Keratinocyte (primary cell): ENCODE measurements around the gene C4B. TPM values are rescaled to one million over a fixed set of nuclear protein-coding genes. Genes with fewer than 3 reads are reported as not detected.

Source experiments
- DNase-seq: peaks from one replicate; pipeline ENCODE4 v3.0.0-alpha.2; 2011; ENCODE audit warnings: low read depth, missing footprints, low spot score
- FAIRE-seq: peaks from 2 replicates; lab custom pipeline; 2011; peaks lifted over from hg19 to GRCh38; lab: Jason Lieb, UNC
- H2AFZ ChIP-seq: 2 replicates; pipeline ENCODE4 v1.6.0; 2012; ENCODE audit warnings: low read length, control low read depth, inconsistent platforms; ENCODE audit not compliant: control insufficient read depth
- H3K27ac ChIP-seq: 2 replicates; pipeline ENCODE4 v1.5.1; 2011; ENCODE audit warnings: low read length; ENCODE audit not compliant: control insufficient read depth, insufficient read depth
- H3K27me3 ChIP-seq: 3 replicates; pipeline ENCODE4 v1.6.0; 2011; ENCODE audit warnings: low read length; ENCODE audit not compliant: control insufficient read depth, insufficient read depth; ENCODE audit errors: extremely low read depth
- H3K36me3 ChIP-seq, 2 experiments: 2 replicates in 1 of 2; 3 replicates in 1 of 2; pipeline ENCODE4 v1.5.1; 2011; ENCODE audit warnings: low read length in 2 of 2, mild to moderate bottlenecking in 1 of 2; ENCODE audit not compliant: control insufficient read depth in 2 of 2, insufficient read depth in 2 of 2; ENCODE audit errors: extremely low read depth in 1 of 2
- H3K4me1 ChIP-seq: 3 replicates; pipeline ENCODE4 v1.5.1; 2011; ENCODE audit warnings: low read length; ENCODE audit not compliant: control insufficient read depth, insufficient read depth; ENCODE audit errors: extremely low read depth
- H3K4me2 ChIP-seq: 3 replicates; pipeline ENCODE4 v1.6.0; 2011; ENCODE audit warnings: low read depth, low read length; ENCODE audit not compliant: control insufficient read depth, insufficient read depth; ENCODE audit errors: extremely low read depth
- H3K4me3 ChIP-seq, 3 experiments: fragments of 200-600 bp in 1 of 3; sonication (generic) in 1 of 3; 2 replicates in 2 of 3; 3 replicates in 1 of 3; pipeline ENCODE4 v1.5.1; 2011 to 2016; ENCODE audit warnings: low read length in 3 of 3, mild to moderate bottlenecking in 3 of 3, control low read depth in 2 of 3, inconsistent platforms in 1 of 3, low read depth in 1 of 3, mixed read lengths in 1 of 3, mixed run types in 1 of 3, moderate library complexity in 1 of 3; ENCODE audit not compliant: control insufficient read depth in 2 of 3, insufficient read depth in 2 of 3; ENCODE audit errors: extremely low read depth in 1 of 3
- H3K79me2 ChIP-seq: 2 replicates; pipeline ENCODE4 v1.6.0; 2012; ENCODE audit warnings: low read length; ENCODE audit not compliant: control insufficient read depth, insufficient read depth
- H3K9ac ChIP-seq: 3 replicates; pipeline ENCODE4 v1.6.0; 2011; ENCODE audit warnings: low read length; ENCODE audit not compliant: control insufficient read depth, insufficient read depth; ENCODE audit errors: extremely low read depth
- H3K9me1 ChIP-seq: 3 replicates; pipeline ENCODE4 v1.6.0; 2011; ENCODE audit warnings: low read length; ENCODE audit not compliant: control insufficient read depth, insufficient read depth; ENCODE audit errors: extremely low read depth
- H3K9me3 ChIP-seq: 2 replicates; pipeline ENCODE4 v1.5.1; 2012; ENCODE audit warnings: low read depth, low read length; ENCODE audit not compliant: control insufficient read depth
- H4K20me1 ChIP-seq: 3 replicates; pipeline ENCODE4 v1.6.0; 2011; ENCODE audit warnings: low read length; ENCODE audit not compliant: control insufficient read depth, insufficient read depth; ENCODE audit errors: extremely low read depth
- EZH2 ChIP-seq: IDR thresholded peaks from one replicate; pipeline ENCODE4 v1.6.1; 2012; ENCODE audit warnings: inconsistent platforms, mild to moderate bottlenecking, low read length, moderate library complexity
- dilution Hi-C: fragments of 300-500 bp; cut with MboI; formaldehyde crosslinking; loops from one replicate; pipeline ENCODE4 v1.7.0; 2020; ENCODE audit warnings: low sequenced_read_pairs; ENCODE audit not compliant: extremely low pct_ligation_motif_present
- polyA plus RNA-seq, 5 experiments: library from polyadenylated mRNA; depleted of rRNA in 3 of 5; stranded (reverse) in 3 of 5; stranded (forward) in 1 of 5; unstranded in 1 of 5; fragments of >200 nt; gene quantifications; 1 replicate in 1 of 5; 2 replicates in 3 of 5; 3 replicates in 1 of 5; pipeline versions ENCODE4 v1.2.1 to v1.2.3, GENCODE V29; 2011 to 2012; ENCODE audit warnings: missing spikeins in 2 of 5, low read depth in 1 of 5, low replicate concordance in 1 of 5
- TF ChIP-seq, protein P1 (sequence below), 3 experiments: IDR thresholded peaks in 1 of 3; conservative IDR thresholded peaks in 1 of 3; optimal IDR thresholded peaks in 1 of 3; 2 replicates in 2 of 3; 3 replicates in 1 of 3; pipeline versions ENCODE3 to v1.5.1; 2011; ENCODE audit warnings: low read length in 3 of 3, mild to moderate bottlenecking in 3 of 3, moderate library complexity in 2 of 3, control low read depth in 1 of 3, inconsistent platforms in 1 of 3; ENCODE audit not compliant: insufficient read depth in 2 of 3; ENCODE audit errors: extremely low read depth in 1 of 3

The C4B gene
- polyA plus RNA-seq, 1 donor (not counting 4 experiments of a cell fraction or from before 2014, with no cell fraction given), result 1.8 TPM

DNA sequence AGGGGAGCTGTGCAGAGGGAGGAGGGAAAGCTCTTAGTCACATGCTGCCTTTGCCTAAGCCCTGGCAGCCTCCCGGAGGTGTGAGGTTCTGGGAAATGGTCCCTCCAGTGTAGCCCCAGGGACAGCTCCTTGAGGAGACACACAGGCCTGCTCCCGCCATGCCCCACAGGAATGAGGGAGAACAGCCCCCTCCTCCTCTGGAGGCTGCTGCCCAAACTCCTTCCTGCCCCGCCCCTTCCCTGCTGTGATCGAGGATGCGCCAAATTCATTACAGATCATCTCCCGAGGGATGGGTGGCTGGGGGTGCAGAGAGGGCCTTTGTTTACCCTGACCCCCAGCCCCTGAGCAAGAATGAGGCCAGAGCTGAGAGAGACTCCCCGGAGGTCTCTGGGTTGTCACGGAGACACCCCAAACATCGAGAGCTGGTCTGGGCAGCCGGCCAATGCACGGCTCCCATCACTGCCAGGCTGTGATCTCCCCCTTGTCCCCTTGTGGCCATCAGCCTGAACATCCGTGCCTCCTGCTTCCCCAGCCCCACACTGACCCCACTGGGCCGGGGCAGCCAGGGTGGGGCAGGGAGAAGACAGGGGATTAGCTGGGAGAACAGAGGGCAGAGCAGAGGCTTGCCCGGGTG lies 32.0 kb downstream of the C4B start:
- FAIRE-seq (no peak), DNase-seq (no peak)
- Histone ChIP-seq H3K79me2 (no peaks in the 10 kb centered on the region), H2AFZ (no peak overlapping the region), H3K27ac (no peak overlapping the region), H3K27me3 (peaks cover 8% of the 10 kb centered on the region), H4K20me1 (no peaks in the 10 kb centered on the region), H3K4me1 (peaks cover 7% of the 10 kb centered on the region), H3K4me3 (no peak overlapping the region), H3K9me1 (no peaks in the 10 kb centered on the region), H3K9ac (no peak overlapping the region), H3K36me3 (no peaks in the 10 kb centered on the region), H3K4me2 (no peak overlapping the region), H3K9me3 (no peaks in the 10 kb centered on the region)
- dilution Hi-C loops, result no loop called here
- TF ChIP-seq, protein P1, sequence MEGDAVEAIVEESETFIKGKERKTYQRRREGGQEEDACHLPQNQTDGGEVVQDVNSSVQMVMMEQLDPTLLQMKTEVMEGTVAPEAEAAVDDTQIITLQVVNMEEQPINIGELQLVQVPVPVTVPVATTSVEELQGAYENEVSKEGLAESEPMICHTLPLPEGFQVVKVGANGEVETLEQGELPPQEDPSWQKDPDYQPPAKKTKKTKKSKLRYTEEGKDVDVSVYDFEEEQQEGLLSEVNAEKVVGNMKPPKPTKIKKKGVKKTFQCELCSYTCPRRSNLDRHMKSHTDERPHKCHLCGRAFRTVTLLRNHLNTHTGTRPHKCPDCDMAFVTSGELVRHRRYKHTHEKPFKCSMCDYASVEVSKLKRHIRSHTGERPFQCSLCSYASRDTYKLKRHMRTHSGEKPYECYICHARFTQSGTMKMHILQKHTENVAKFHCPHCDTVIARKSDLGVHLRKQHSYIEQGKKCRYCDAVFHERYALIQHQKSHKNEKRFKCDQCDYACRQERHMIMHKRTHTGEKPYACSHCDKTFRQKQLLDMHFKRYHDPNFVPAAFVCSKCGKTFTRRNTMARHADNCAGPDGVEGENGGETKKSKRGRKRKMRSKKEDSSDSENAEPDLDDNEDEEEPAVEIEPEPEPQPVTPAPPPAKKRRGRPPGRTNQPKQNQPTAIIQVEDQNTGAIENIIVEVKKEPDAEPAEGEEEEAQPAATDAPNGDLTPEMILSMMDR (optimal IDR thresholded peaks at IDR 0.05 in 1 of 3, IDR thresholded peaks at IDR 0.05 in 1 of 3, conservative IDR thresholded peaks at IDR 0.05 in 1 of 3; ENCODE audit: extremely low read depth in 1 of 3, insufficient read depth in 2 of 3, low read length in 3 of 3), result no peak
- TF ChIP-seq EZH2, result no peak

GRCh38 chr6:32047084-32047478 lies 32.5 kb downstream of the C4B start:
- Histone ChIP-seq H3K9me3 (no peaks in the 10 kb centered on the region), H2AFZ (no peak overlapping the region), H3K4me2 (no peak overlapping the region), H3K9me1 (no peaks in the 10 kb centered on the region), H3K4me1 (peaks cover 7% of the 10 kb centered on the region), H3K79me2 (no peaks in the 10 kb centered on the region), H3K4me3 (no peak overlapping the region), H3K36me3 (no peaks in the 10 kb centered on the region), H3K27ac (no peak overlapping the region), H4K20me1 (no peaks in the 10 kb centered on the region), H3K27me3 (peaks cover 8% of the 10 kb centered on the region), H3K9ac (no peak overlapping the region)
- DNase-seq, result no peak
- dilution Hi-C loops, result no loop called here
- TF ChIP-seq, protein P1 (optimal IDR thresholded peaks at IDR 0.05 in 1 of 3, IDR thresholded peaks at IDR 0.05 in 1 of 3, conservative IDR thresholded peaks at IDR 0.05 in 1 of 3; ENCODE audit: extremely low read depth in 1 of 3, insufficient read depth in 2 of 3, low read length in 3 of 3), result no peak
- no peak for TF ChIP-seq EZH2
- no peak for FAIRE-seq
